ENCODE results near the gene SLC50A1. TPM values are rescaled to one million over a fixed set of nuclear protein-coding genes. Genes with fewer than 3 reads are reported as not detected.

SLC50A1 gene
- total RNA-seq, 1 donor from 2014 or later = 22.8 TPM

DNA sequence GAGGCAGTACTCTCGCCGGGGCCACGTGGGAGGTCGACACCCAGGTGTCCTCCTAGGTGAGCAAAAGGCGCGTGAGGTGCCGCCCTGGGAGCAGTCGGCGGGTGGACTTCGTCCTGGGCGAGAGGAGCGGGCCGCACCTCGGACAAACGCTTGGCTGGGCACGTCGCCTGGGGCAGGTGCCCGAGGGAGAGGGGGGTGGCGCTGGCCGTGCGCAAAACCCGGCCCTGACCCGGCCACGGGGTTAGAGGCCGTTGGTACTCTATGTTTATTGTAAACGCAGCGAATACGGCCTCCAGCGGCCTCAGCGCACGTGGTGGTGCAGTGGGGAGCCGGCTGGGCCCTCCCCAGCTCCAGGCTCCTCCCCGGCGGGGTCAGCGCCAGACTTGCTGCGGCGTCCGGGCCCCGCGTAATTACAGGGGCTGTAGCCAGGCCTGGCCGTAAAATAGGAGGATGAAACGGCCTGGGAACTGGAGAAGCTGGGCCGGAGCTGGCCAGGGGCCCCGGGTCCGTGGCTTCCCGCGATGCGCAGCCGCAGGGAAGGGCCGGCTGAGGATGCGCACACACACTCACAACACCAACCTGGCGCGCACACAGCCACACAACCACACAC lies 9.6 kb upstream of the SLC50A1 start:
- Histone ChIP-seq H3K9ac (ENCODE audit: low read length) (peak overlapping the region; percentile 49), H3K27me3 (ENCODE audit: insufficient read depth, low read length) (peaks cover 50% of the 10 kb centered on the region), H3K36me3 (ENCODE audit: insufficient read depth, low read length) (no peaks in the 10 kb centered on the region), H3K4me3 (ENCODE audit: insufficient read depth, low read depth, low read length) (peak overlapping the region; percentile 48), H4K20me1 (ENCODE audit: insufficient read depth, low read length) (no peaks in the 10 kb centered on the region), H3K4me1 (ENCODE audit: insufficient read depth, low read length) (peaks cover 44% of the 10 kb centered on the region), H3K4me2 (ENCODE audit: low read length) (peak overlapping the region; percentile 90), H2AFZ (ENCODE audit: low read depth, low read length) (peak overlapping the region; percentile 69), H3K79me2 (ENCODE audit: insufficient read depth, low read length) (no peaks in the 10 kb centered on the region), H3K27ac (ENCODE audit: low read depth, low read length) (no peak overlapping the region), H3K9me3 (ENCODE audit: insufficient read depth, low read depth, low read length) (no peaks in the 10 kb centered on the region)
- Mint-ChIP-seq H3K4me3 (ENCODE audit: unreplicated experiment) (peak overlapping the region; percentile 87), H3K27ac (ENCODE audit: unreplicated experiment) (peak overlapping the region; percentile 92), H3K4me1 (ENCODE audit: low read depth, unreplicated experiment) (peaks cover 42% of the 10 kb centered on the region), H3K27me3 (ENCODE audit: low read depth, unreplicated experiment) (peaks cover 7% of the 10 kb centered on the region), H3K9me3 (ENCODE audit: unreplicated experiment) (peaks cover 2% of the 10 kb centered on the region), H3K36me3 (ENCODE audit: low read depth, unreplicated experiment) (no peaks in the 10 kb centered on the region)
- TF ChIP-seq EZH2 (IDR thresholded peaks at IDR 0.05; ENCODE audit: insufficient read depth, low read length) = peak; percentile 47
- TF ChIP-seq, protein P1, sequence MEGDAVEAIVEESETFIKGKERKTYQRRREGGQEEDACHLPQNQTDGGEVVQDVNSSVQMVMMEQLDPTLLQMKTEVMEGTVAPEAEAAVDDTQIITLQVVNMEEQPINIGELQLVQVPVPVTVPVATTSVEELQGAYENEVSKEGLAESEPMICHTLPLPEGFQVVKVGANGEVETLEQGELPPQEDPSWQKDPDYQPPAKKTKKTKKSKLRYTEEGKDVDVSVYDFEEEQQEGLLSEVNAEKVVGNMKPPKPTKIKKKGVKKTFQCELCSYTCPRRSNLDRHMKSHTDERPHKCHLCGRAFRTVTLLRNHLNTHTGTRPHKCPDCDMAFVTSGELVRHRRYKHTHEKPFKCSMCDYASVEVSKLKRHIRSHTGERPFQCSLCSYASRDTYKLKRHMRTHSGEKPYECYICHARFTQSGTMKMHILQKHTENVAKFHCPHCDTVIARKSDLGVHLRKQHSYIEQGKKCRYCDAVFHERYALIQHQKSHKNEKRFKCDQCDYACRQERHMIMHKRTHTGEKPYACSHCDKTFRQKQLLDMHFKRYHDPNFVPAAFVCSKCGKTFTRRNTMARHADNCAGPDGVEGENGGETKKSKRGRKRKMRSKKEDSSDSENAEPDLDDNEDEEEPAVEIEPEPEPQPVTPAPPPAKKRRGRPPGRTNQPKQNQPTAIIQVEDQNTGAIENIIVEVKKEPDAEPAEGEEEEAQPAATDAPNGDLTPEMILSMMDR (IDR thresholded peaks at IDR 0.05; ENCODE audit: insufficient read depth, low read depth, low read length) = no peak
- FAIRE-seq = no peak
- no peak for DNase-seq (ENCODE audit: low read depth)

DNA sequence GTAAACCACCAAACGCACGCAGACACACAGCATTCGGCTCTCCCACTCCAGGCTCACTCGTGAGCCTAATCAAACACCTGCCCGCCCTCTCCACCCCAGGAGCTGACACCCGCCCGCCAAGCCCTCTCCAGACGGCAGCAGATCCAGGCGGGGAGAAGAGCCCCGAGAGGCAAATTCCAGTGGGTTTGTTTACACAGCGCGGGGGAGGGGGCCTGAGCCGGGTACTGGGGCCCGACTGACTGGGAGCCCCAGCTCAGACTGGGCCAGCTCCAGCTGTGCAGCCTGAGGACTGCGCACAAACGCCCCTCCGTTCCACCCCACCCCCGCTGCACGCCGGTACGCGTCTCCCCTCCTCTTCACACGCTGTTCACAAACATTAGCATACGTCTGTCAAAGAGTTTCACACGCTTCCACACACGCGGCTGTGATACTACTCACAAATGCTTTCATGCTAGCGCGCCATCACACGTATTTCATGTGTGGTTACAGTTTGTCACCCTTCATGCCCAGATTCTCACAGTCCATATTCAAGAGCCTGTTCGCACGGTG lies 9.0 kb upstream of the SLC50A1 start:
- Mint-ChIP-seq H3K4me3 (ENCODE audit: unreplicated experiment) (peak overlapping the region; percentile 87), H3K9me3 (ENCODE audit: unreplicated experiment) (no peaks in the 10 kb centered on the region), H3K27ac (ENCODE audit: unreplicated experiment) (peak overlapping the region; percentile 95), H3K36me3 (ENCODE audit: low read depth, unreplicated experiment) (peaks cover 1% of the 10 kb centered on the region), H3K4me1 (ENCODE audit: low read depth, unreplicated experiment) (peaks cover 42% of the 10 kb centered on the region), H3K27me3 (ENCODE audit: low read depth, unreplicated experiment) (peaks cover 3% of the 10 kb centered on the region)
- Histone ChIP-seq H3K36me3 (ENCODE audit: insufficient read depth, low read length) (no peaks in the 10 kb centered on the region), H3K4me3 (ENCODE audit: insufficient read depth, low read depth, low read length) (peak overlapping the region; percentile 48), H3K4me2 (ENCODE audit: low read length) (peak overlapping the region; percentile 90), H3K27ac (ENCODE audit: low read depth, low read length) (no peak overlapping the region), H3K9ac (ENCODE audit: low read length) (peak overlapping the region; percentile 49), H3K27me3 (ENCODE audit: insufficient read depth, low read length) (peaks cover 48% of the 10 kb centered on the region), H4K20me1 (ENCODE audit: insufficient read depth, low read length) (no peaks in the 10 kb centered on the region), H3K9me3 (ENCODE audit: insufficient read depth, low read depth, low read length) (no peaks in the 10 kb centered on the region), H3K79me2 (ENCODE audit: insufficient read depth, low read length) (no peaks in the 10 kb centered on the region), H3K4me1 (ENCODE audit: insufficient read depth, low read length) (peaks cover 44% of the 10 kb centered on the region), H2AFZ (ENCODE audit: low read depth, low read length) (peak overlapping the region; percentile 72)
- DNase-seq (ENCODE audit: low read depth) = peak; percentile 35
- FAIRE-seq = no peak
- TF ChIP-seq, protein P1 (IDR thresholded peaks at IDR 0.05; ENCODE audit: insufficient read depth, low read depth, low read length) = no peak
- TF ChIP-seq EZH2 (IDR thresholded peaks at IDR 0.05; ENCODE audit: insufficient read depth, low read length) = peak; percentile 34

Data from astrocyte (in vitro differentiated cells and primary cell).